Measurements from ENCODE around the gene SEZ6. TPM values are rescaled to one million over a fixed set of nuclear protein-coding genes. Genes with fewer than 3 reads are reported as not detected.

SEZ6 gene
- total RNA-seq, 2 donors from 2014 or later, result 0.35 TPM; not detected in 1

- Histone ChIP-seq H3K27ac (no peak overlapping the region), H3K9me3 (peaks cover 0 to 6% of the 10 kb centered on the region in 2 donors), H3K27me3 (no peaks in the 10 kb centered on the region), H3K36me3 (no peaks in the 10 kb centered on the region), H3K4me3 (no peak overlapping the region), H3K4me1 (peaks cover 0 to 9% of the 10 kb centered on the region in 2 donors)
- TF ChIP-seq CTCF (IDR thresholded peaks at IDR 0.05), result no peak
- no peak for DNase-seq (ENCODE audit: low spot score)
These were observed 34.1 kb upstream of the SEZ6 start for GRCh38 chr17:29039764-29040598.

- H3K9me3 ChIP-seq, result peaks cover 0 to 16% of the 10 kb centered on the region in 2 donors
- H3K4me1 ChIP-seq, result peaks cover 0 to 9% of the 10 kb centered on the region in 2 donors
- H3K36me3 ChIP-seq, result no peaks in the 10 kb centered on the region
- H3K4me3 ChIP-seq, result no peak overlapping the region
- no peak for TF ChIP-seq CTCF (IDR thresholded peaks at IDR 0.05)
- DNase-seq (ENCODE audit: low spot score), result no peak
- no peak overlapping the region for H3K27ac ChIP-seq
- H3K27me3 ChIP-seq, result no peaks in the 10 kb centered on the region
These were observed 32.4 kb upstream of the SEZ6 start for GRCh38 chr17:29038085-29038795.

GRCh38 chr17:29037739-29038084 is 31.9 kb upstream of the SEZ6 start:
- Histone ChIP-seq H3K27me3 (no peaks in the 10 kb centered on the region), H3K4me3 (no peak overlapping the region), H3K27ac (no peak overlapping the region), H3K36me3 (no peaks in the 10 kb centered on the region), H3K4me1 (peaks cover 0 to 5% of the 10 kb centered on the region in 2 donors), H3K9me3 (peaks cover 0 to 16% of the 10 kb centered on the region in 2 donors)
- DNase-seq (ENCODE audit: low spot score), result no peak
- no peak for TF ChIP-seq CTCF (IDR thresholded peaks at IDR 0.05)

GRCh38 chr17:29036584-29036983 is 30.8 kb upstream of the SEZ6 start:
- Histone ChIP-seq H3K4me3 (no peak overlapping the region), H3K36me3 (no peaks in the 10 kb centered on the region), H3K9me3 (peaks cover 0 to 16% of the 10 kb centered on the region in 2 donors), H3K4me1 (no peaks in the 10 kb centered on the region), H3K27ac (no peak overlapping the region), H3K27me3 (no peaks in the 10 kb centered on the region)
- no peak for DNase-seq (ENCODE audit: low spot score)
- TF ChIP-seq CTCF (IDR thresholded peaks at IDR 0.05), result no peak

GRCh38 chr17:29034510-29034909 is 28.7 kb upstream of the SEZ6 start:
- no peak overlapping the region for H3K4me3 ChIP-seq
- no peaks in the 10 kb centered on the region for H3K27me3 ChIP-seq
- H3K4me1 ChIP-seq, result no peaks in the 10 kb centered on the region
- no peak for TF ChIP-seq CTCF (IDR thresholded peaks at IDR 0.05)
- peaks cover 0 to 16% of the 10 kb centered on the region in 2 donors for H3K9me3 ChIP-seq
- no peaks in the 10 kb centered on the region for H3K36me3 ChIP-seq
- H3K27ac ChIP-seq, result no peak overlapping the region
- DNase-seq (ENCODE audit: low spot score), result no peak
